ENCODE measurements around the gene ZNF611.
"Not testable (repeated sequence)": the region's sequence is repeated elsewhere in the genome, so short reads cannot be mapped to it uniquely, and the experiment has no call there.

ZNF611 gene

GRCh38 chr19:52695996-52696395 lies 38.8 kb downstream of the ZNF611 start:
- no peak overlapping the region for H2AFZ ChIP-seq (ENCODE audit: low read length)
- no peaks in the 10 kb centered on the region for H3K27me3 ChIP-seq (replicated peaks; ENCODE audit: insufficient read depth, low read length)
- no peaks in the 10 kb centered on the region for H3K79me2 ChIP-seq (ENCODE audit: low read length)
- no peak overlapping the region for H3K4me2 ChIP-seq (ENCODE audit: low read depth, low read length)
- no peaks in the 10 kb centered on the region for H3F3A ChIP-seq (ENCODE audit: insufficient read depth, low read length)
- no peak for TF ChIP-seq EZH2phosphoT487 (IDR thresholded peaks at IDR 0.05; ENCODE audit: low read length)
- TF ChIP-seq EZH2 (optimal IDR thresholded peaks at IDR 0.05; ENCODE audit: low read depth, low read length) = no peak
- no peak for TF ChIP-seq CTCF (IDR thresholded peaks at IDR 0.05; ENCODE audit: low read length)
- no peaks in the 10 kb centered on the region for H3K36me3 ChIP-seq (replicated peaks; ENCODE audit: insufficient read depth, low read length)
- no peaks in the 10 kb centered on the region for H3K4me1 ChIP-seq (ENCODE audit: low read length)
- H3K9ac ChIP-seq (ENCODE audit: low read length) = no peak overlapping the region
- H3K4me3 ChIP-seq (ENCODE audit: low read length) = no peak overlapping the region
- no peak for DNase-seq
- no peaks in the 10 kb centered on the region for H3K9me3 ChIP-seq (replicated peaks; ENCODE audit: insufficient read depth, low read length)
- H4K20me1 ChIP-seq (ENCODE audit: insufficient read depth, low read length) = no peaks in the 10 kb centered on the region
- no peaks in the 10 kb centered on the region for H3K9me2 ChIP-seq (replicated peaks; ENCODE audit: insufficient read depth, low read length)
- no peak overlapping the region for H3K27ac ChIP-seq (ENCODE audit: low read length)

- no peak overlapping the region for H3K4me2 ChIP-seq (ENCODE audit: low read depth, low read length)
- H3K27ac ChIP-seq (ENCODE audit: low read length) = no peak overlapping the region
- H3K9me2 ChIP-seq (replicated peaks; ENCODE audit: insufficient read depth, low read length) = no peaks in the 10 kb centered on the region
Measured at GRCh38 chr19:52694921-52695320, 39.9 kb downstream of the ZNF611 start.

GRCh38 chr19:52694281-52694680 lies 40.6 kb downstream of the ZNF611 start:
- not testable (repeated sequence) for H3K9ac ChIP-seq (ENCODE audit: low read length); H4K20me1 ChIP-seq (ENCODE audit: insufficient read depth, low read length); H3F3A ChIP-seq (ENCODE audit: insufficient read depth, low read length); DNase-seq; H3K4me2 ChIP-seq (ENCODE audit: low read depth, low read length); H3K27me3 ChIP-seq (replicated peaks; ENCODE audit: insufficient read depth, low read length); H2AFZ ChIP-seq (ENCODE audit: low read length); H3K9me3 ChIP-seq (replicated peaks; ENCODE audit: insufficient read depth, low read length); H3K4me1 ChIP-seq (ENCODE audit: low read length); H3K79me2 ChIP-seq (ENCODE audit: low read length); H3K4me3 ChIP-seq (ENCODE audit: low read length); H3K36me3 ChIP-seq (replicated peaks; ENCODE audit: insufficient read depth, low read length); H3K27ac ChIP-seq (ENCODE audit: low read length); H3K9me2 ChIP-seq (replicated peaks; ENCODE audit: insufficient read depth, low read length)

More at GRCh38 chr19:52694921-52695320, 39.9 kb downstream of the ZNF611 start:
- Histone ChIP-seq H2AFZ (ENCODE audit: low read length) (no peak overlapping the region), H4K20me1 (ENCODE audit: insufficient read depth, low read length) (no peaks in the 10 kb centered on the region), H3K9ac (ENCODE audit: low read length) (no peak overlapping the region), H3K4me1 (ENCODE audit: low read length) (no peaks in the 10 kb centered on the region), H3F3A (ENCODE audit: insufficient read depth, low read length) (no peaks in the 10 kb centered on the region), H3K79me2 (ENCODE audit: low read length) (no peaks in the 10 kb centered on the region), H3K9me3 (replicated peaks; ENCODE audit: insufficient read depth, low read length) (no peaks in the 10 kb centered on the region), H3K27me3 (replicated peaks; ENCODE audit: insufficient read depth, low read length) (no peaks in the 10 kb centered on the region), H3K4me3 (ENCODE audit: low read length) (no peak overlapping the region), H3K36me3 (replicated peaks; ENCODE audit: insufficient read depth, low read length) (no peaks in the 10 kb centered on the region)
- DNase-seq = no peak
- TF ChIP-seq EZH2 (optimal IDR thresholded peaks at IDR 0.05; ENCODE audit: low read depth, low read length) = no peak
- TF ChIP-seq EZH2phosphoT487 (IDR thresholded peaks at IDR 0.05; ENCODE audit: low read length) = no peak
- no peak for TF ChIP-seq CTCF (IDR thresholded peaks at IDR 0.05; ENCODE audit: low read length)

GRCh38 chr19:52692431-52693008 lies 42.3 kb downstream of the ZNF611 start:
- Histone ChIP-seq H3K4me1 (ENCODE audit: low read length) (no peaks in the 10 kb centered on the region), H2AFZ (ENCODE audit: low read length) (no peak overlapping the region), H3K27ac (ENCODE audit: low read length) (no peak overlapping the region), H4K20me1 (ENCODE audit: insufficient read depth, low read length) (no peaks in the 10 kb centered on the region), H3F3A (ENCODE audit: insufficient read depth, low read length) (no peaks in the 10 kb centered on the region), H3K9ac (ENCODE audit: low read length) (no peak overlapping the region), H3K4me2 (ENCODE audit: low read depth, low read length) (no peak overlapping the region), H3K9me3 (replicated peaks; ENCODE audit: insufficient read depth, low read length) (no peaks in the 10 kb centered on the region), H3K79me2 (ENCODE audit: low read length) (no peaks in the 10 kb centered on the region), H3K27me3 (replicated peaks; ENCODE audit: insufficient read depth, low read length) (no peaks in the 10 kb centered on the region), H3K9me2 (replicated peaks; ENCODE audit: insufficient read depth, low read length) (no peaks in the 10 kb centered on the region), H3K4me3 (ENCODE audit: low read length) (no peak overlapping the region), H3K36me3 (replicated peaks; ENCODE audit: insufficient read depth, low read length) (no peaks in the 10 kb centered on the region)
- no peak for DNase-seq
- TF ChIP-seq EZH2phosphoT487 (IDR thresholded peaks at IDR 0.05; ENCODE audit: low read length) (no peak), CTCF (IDR thresholded peaks at IDR 0.05; ENCODE audit: low read length) (no peak), EZH2 (optimal IDR thresholded peaks at IDR 0.05; ENCODE audit: low read depth, low read length) (no peak)
